K562 (cell line): ENCODE results near the gene SPON2. TPM values are rescaled to one million over a fixed set of nuclear protein-coding genes. Genes with fewer than 3 reads are reported as not detected.
"Not testable (repeated sequence)": the region's sequence is repeated elsewhere in the genome, so short reads cannot be mapped to it uniquely, and the experiment has no call there.

Source experiments
- ATAC-seq: fragments of 200-7000 bp; cut with Tn5 transposase; 3 replicates; pipeline ENCODE4 v1.9.1; 2020; ENCODE audit warnings: moderate library complexity
- BruUV-seq: library from RNA; stranded (reverse); fragments of 400-500 nt; replicated peaks from 2 replicates; lab custom pipeline; 2021; lab: Mats Ljungman, UMichigan
- CTCF ChIA-PET: fragments of 300-600 bp; formaldehyde crosslinking; extraction: SDS; loops from one replicate; lab custom pipeline; 2021; ENCODE audit warnings: low intra/inter-chr PET ratio; lab: Yijun Ruan, JAX
- POLR2A ChIA-PET: fragments of 300-600, 350-650 bp; sonication (Branson Sonifier 250); formaldehyde crosslinking; extraction: SDS; loops from one replicate; lab custom pipeline; 2021; ENCODE audit warnings: antibody characterized with exemption, inconsistent platforms; lab: Yijun Ruan, JAX
- DNase-seq, 4 experiments: peaks; one replicate each; pipeline versions ENCODE4 v3.0.0 to v3.0.0-alpha.2; 2011 to 2018; ENCODE audit warnings: low spot score in 3 of 4, mixed read lengths in 3 of 4; ENCODE audit errors: extremely low read depth in 1 of 4
- FAIRE-seq: peaks from 2 replicates; lab custom pipeline; 2011; peaks lifted over from hg19 to GRCh38; lab: Jason Lieb, UNC
- H2AFZ ChIP-seq: 2 replicates; pipeline ENCODE4 v1.6.0; 2011; ENCODE audit warnings: low read depth, low read length, control low read depth, inconsistent platforms
- H3K27ac ChIP-seq: fragments of 200-600 bp; 3 replicates; pipeline ENCODE4 v1.8.0; 2011; ENCODE audit warnings: low read depth, mild to moderate bottlenecking, control low read depth, inconsistent platforms, low read length, moderate library complexity, mixed read lengths; ENCODE audit errors: extremely low read depth
- H3K27me3 ChIP-seq, 2 experiments: fragments of 300-600 bp in 1 of 2; 2 replicates in 1 of 2; 3 replicates in 1 of 2; pipeline versions ENCODE4 v1.6.0 to v1.8.0; 2011; ENCODE audit warnings: inconsistent platforms in 2 of 2, low read length in 2 of 2, mild to moderate bottlenecking in 1 of 2, mixed read lengths in 1 of 2, moderate library complexity in 1 of 2; ENCODE audit not compliant: control insufficient read depth in 2 of 2, insufficient read depth in 2 of 2
- H3K36me3 ChIP-seq: fragments of 300-600 bp; 3 replicates; pipeline ENCODE4 v1.8.0; 2011; ENCODE audit warnings: mild to moderate bottlenecking, low read length, inconsistent platforms; ENCODE audit not compliant: control insufficient read depth, insufficient read depth
- H3K4me1 ChIP-seq, 2 experiments: fragments of 200-600 bp in 1 of 2; replicated peaks in 1 of 2; 2 replicates in 1 of 2; 3 replicates in 1 of 2; pipeline versions ENCODE4 v1.5.1 to v1.8.0; 2011; ENCODE audit warnings: inconsistent platforms in 2 of 2, low read length in 2 of 2, mild to moderate bottlenecking in 1 of 2, mixed read lengths in 1 of 2, moderate library complexity in 1 of 2; ENCODE audit not compliant: control insufficient read depth in 2 of 2, insufficient read depth in 2 of 2
- H3K4me2 ChIP-seq: 2 replicates; pipeline ENCODE4 v1.6.1; 2011; ENCODE audit warnings: low read length, control low read depth, inconsistent platforms, mixed read lengths; ENCODE audit not compliant: insufficient read depth
- H3K4me3 ChIP-seq: fragments of 200-600 bp; sonication (generic), shearing (Covaris generic); 2 replicates; pipeline ENCODE4 v1.5.1; 2016; ENCODE audit warnings: control low read depth, inconsistent platforms
- H3K79me2 ChIP-seq: fragments of 200-600 bp; 3 replicates; pipeline ENCODE4 v1.8.0; 2011; ENCODE audit warnings: low read length, inconsistent platforms; ENCODE audit not compliant: control insufficient read depth, insufficient read depth
- H3K9ac ChIP-seq, 2 experiments: 2 replicates each; pipeline versions ENCODE4 v1.6.0 to v1.6.1; 2011; ENCODE audit warnings: low read depth in 2 of 2, low read length in 2 of 2, control low read depth in 1 of 2, inconsistent platforms in 1 of 2, mild to moderate bottlenecking in 1 of 2, mixed read lengths in 1 of 2; ENCODE audit not compliant: insufficient read depth in 1 of 2
- H3K9me1 ChIP-seq: one replicate; pipeline ENCODE4 v1.6.0; 2011; ENCODE audit warnings: inconsistent platforms, mild to moderate bottlenecking, low read length, moderate library complexity; ENCODE audit not compliant: control insufficient read depth, insufficient read depth
- H3K9me3 ChIP-seq: replicated peaks from 2 replicates; pipeline ENCODE4 v1.5.1; 2011; ENCODE audit warnings: low read depth, low read length, inconsistent platforms; ENCODE audit not compliant: control insufficient read depth, insufficient read depth
- H4K20me1 ChIP-seq: replicated peaks from 2 replicates; pipeline ENCODE4 v1.6.1; 2011; ENCODE audit warnings: low read length, inconsistent platforms, mixed read lengths; ENCODE audit not compliant: control insufficient read depth, insufficient read depth
- BCOR ChIP-seq: fragments of 450-650 bp; IDR thresholded peaks from 2 replicates; pipeline ENCODE4 v1.6.1; 2016
- EZH2 ChIP-seq: IDR thresholded peaks from 2 replicates; pipeline ENCODE4 v1.6.1; 2012; ENCODE audit warnings: low read depth, mild to moderate bottlenecking, inconsistent platforms, low read length, borderline replicate concordance
- GTF2E2 ChIP-seq: fragments of 200-800 bp; sonication (Bioruptor generic); IDR thresholded peaks from 2 replicates; pipeline ENCODE4 v1.6.1; 2016; ENCODE audit warnings: missing genetic modification characterization, missing compliant biosample characterization
- MAFF ChIP-seq: IDR thresholded peaks from 2 replicates; pipeline ENCODE4 v1.6.1; 2012; ENCODE audit warnings: low read length, improper control_type of control experiment
- NR1H2 ChIP-seq: sonication (generic); formaldehyde crosslinking; IDR thresholded peaks from 2 replicates; pipeline ENCODE4 v1.4.0; 2020; ENCODE audit warnings: mild to moderate bottlenecking, missing genetic modification reagents
- PHTF2 ChIP-seq: fragments of 250-450 bp; sonication (Bioruptor Pico); IDR thresholded peaks from 2 replicates; pipeline ENCODE4 v1.5.0; 2021; ENCODE audit warnings: mild to moderate bottlenecking
- PML ChIP-seq: IDR thresholded peaks from 2 replicates; pipeline ENCODE4 v1.6.1; 2012; ENCODE audit warnings: low read length, inconsistent platforms
- RFX5 ChIP-seq: IDR thresholded peaks from 2 replicates; pipeline ENCODE4 v1.6.1; 2011; ENCODE audit warnings: low read depth, mild to moderate bottlenecking, improper control_type of control experiment, low read length
- WGBS: fragments of 100-300 bp; shearing (Covaris generic); methylation state at CpG from one replicate; pipeline ENCODE4 v1.1.6; 2016; ENCODE audit warnings: low coverage, mixed read lengths; ENCODE audit not compliant: insufficient coverage; ENCODE audit errors: missing lambda C conversion rate; 5-methylcytosine and 5-hydroxymethylcytosine counted together
- in situ Hi-C: fragments of 300-500 bp; cut with MboI; formaldehyde crosslinking; loops from 4 replicates; pipeline ENCODE4 v1.15.0; 2018; ENCODE audit warnings: inconsistent platforms, mixed read lengths
- intact Hi-C: fragments of 100-400 bp; cut with micrococcal nuclease; formaldehyde crosslinking; loops from 2 replicates; pipeline ENCODE4 v1.14.2; 2022
- polyA plus RNA-seq, 8 experiments: library from polyadenylated mRNA; depleted of rRNA in 4 of 8; stranded (reverse) in 5 of 8; unstranded in 3 of 8; fragments of >200 nt; fragmentation: Nextera tagmentation in 2 of 8; fragmentation: Illumina TruSeq in 1 of 8; extraction: Ambion mirVana in 2 of 8; extraction: Trizol in 1 of 8; gene quantifications; 2 replicates each; pipeline versions ENCODE4 v1.2.1 to v1.2.3, GENCODE V29; 2011 to 2014; ENCODE audit warnings: inconsistent platforms in 1 of 8, missing spikeins in 1 of 8
- total RNA-seq, 7 experiments: library from RNA; depleted of rRNA in 6 of 7; stranded (reverse); fragments of >200 nt in 6 of 7; fragmentation: Illumina TruSeq in 2 of 7; extraction: Trizol in 2 of 7; gene quantifications; 2 replicates each; pipeline versions ENCODE4 v1.2.1 to v1.2.3, GENCODE V29; 2011 to 2021; ENCODE audit warnings: low replicate concordance in 1 of 7

SPON2 gene
- total and polyA plus RNA-seq, 9 of the 15 experiments (the other 6 are each of a cell fraction or from before 2014, with no cell fraction given) = 0.21 to 2.2 (median 0.83) TPM

GRCh38 chr4:1126506-1126905 lies 45.9 kb downstream of the SPON2 start:
- H3K27ac ChIP-seq = no peak overlapping the region
- no peak for TF ChIP-seq GTF2E2
- TF ChIP-seq RFX5 = no peak
- no peak for TF ChIP-seq NR1H2
- TF ChIP-seq PML = no peak
- no peak for TF ChIP-seq PHTF2 (CRISPR knock-in tag)
- TF ChIP-seq EZH2 = no peak
- TF ChIP-seq MAFF = no peak
- TF ChIP-seq, all 486 proteins: peak for 0
- no peak overlapping the region for H2AFZ ChIP-seq
- intact Hi-C loops = no loop called here
- H3K79me2 ChIP-seq = no peaks in the 10 kb centered on the region
- H4K20me1 ChIP-seq = no peaks in the 10 kb centered on the region
- H3K36me3 ChIP-seq = no peaks in the 10 kb centered on the region
- H3K9ac ChIP-seq = no peak overlapping the region
- no peak overlapping the region for H3K4me3 ChIP-seq
- WGBS = 0% methylated on average over 1 of the region's 1 CpG
- BruUV-seq = no TSS peak
- CTCF ChIA-PET = no interaction called here
- no peaks in the 10 kb centered on the region for H3K9me3 ChIP-seq
- in situ Hi-C loops = no loop called here
- DNase-seq (no peak), ATAC-seq (no peak), FAIRE-seq (no peak)
- POLR2A ChIA-PET = interaction anchor here (0.5 kb wide), 1 partner anchor 214 kb away, joined by 3 read pairs; no protein-coding TSS in a partner anchor
- H3K27me3 ChIP-seq = peaks cover 0 to 4% of the 10 kb centered on the region in 2 experiments; a peak in 2 of 5 replicates
- H3K4me2 ChIP-seq = no peak overlapping the region
- no peaks in the 10 kb centered on the region; a peak in 1 of 5 replicates for H3K4me1 ChIP-seq
- no peaks in the 10 kb centered on the region for H3K9me1 ChIP-seq

- H2AFZ ChIP-seq, H3K9me3 ChIP-seq, H3K9ac ChIP-seq, H3K4me2 ChIP-seq, FAIRE-seq, H4K20me1 ChIP-seq, H3K79me2 ChIP-seq, intact Hi-C loops, H3K9me1 ChIP-seq, H3K27me3 ChIP-seq, BruUV-seq, H3K27ac ChIP-seq, H3K4me1 ChIP-seq, POLR2A ChIA-PET, ATAC-seq, in situ Hi-C loops, H3K4me3 ChIP-seq, CTCF ChIA-PET, DNase-seq, H3K36me3 ChIP-seq: not testable (repeated sequence)
- TF ChIP-seq BCOR = 0 out of 2 replicates have a peak, but pooled peaks have one; percentile 16
- 15% methylated on average over 4 of the region's 4 CpGs for WGBS
Observed at GRCh38 chr4:1125466-1125865, 46.9 kb downstream of the SPON2 start.
